Uterus (tissue), 2 donors: ENCODE results near the gene LYRM4.
A peak's percentile ranks its signal among the peaks of the same experiment; 100 is the strongest.

Experiments
- POLR2A ChIP-seq, 2 donors: fragments of 450-650 bp; IDR thresholded peaks; one replicate each; pipeline ENCODE4 v1.6.1; 2016; ENCODE audit warnings: antibody characterized with exemption in 2 of 2, mild to moderate bottlenecking in 1 of 2, moderate library complexity in 1 of 2
- TF ChIP-seq, protein P1 (sequence below), 4 experiments: fragments of 200-600 bp in 2 of 4; fragments of 450-650 bp in 2 of 4; sonication (generic) in 2 of 4; IDR thresholded peaks; one replicate each; pipeline ENCODE4 v1.5.1; 2016 to 2019; ENCODE audit warnings: antibody characterized with exemption in 4 of 4, mild to moderate bottlenecking in 2 of 4, moderate library complexity in 1 of 4

DNA sequence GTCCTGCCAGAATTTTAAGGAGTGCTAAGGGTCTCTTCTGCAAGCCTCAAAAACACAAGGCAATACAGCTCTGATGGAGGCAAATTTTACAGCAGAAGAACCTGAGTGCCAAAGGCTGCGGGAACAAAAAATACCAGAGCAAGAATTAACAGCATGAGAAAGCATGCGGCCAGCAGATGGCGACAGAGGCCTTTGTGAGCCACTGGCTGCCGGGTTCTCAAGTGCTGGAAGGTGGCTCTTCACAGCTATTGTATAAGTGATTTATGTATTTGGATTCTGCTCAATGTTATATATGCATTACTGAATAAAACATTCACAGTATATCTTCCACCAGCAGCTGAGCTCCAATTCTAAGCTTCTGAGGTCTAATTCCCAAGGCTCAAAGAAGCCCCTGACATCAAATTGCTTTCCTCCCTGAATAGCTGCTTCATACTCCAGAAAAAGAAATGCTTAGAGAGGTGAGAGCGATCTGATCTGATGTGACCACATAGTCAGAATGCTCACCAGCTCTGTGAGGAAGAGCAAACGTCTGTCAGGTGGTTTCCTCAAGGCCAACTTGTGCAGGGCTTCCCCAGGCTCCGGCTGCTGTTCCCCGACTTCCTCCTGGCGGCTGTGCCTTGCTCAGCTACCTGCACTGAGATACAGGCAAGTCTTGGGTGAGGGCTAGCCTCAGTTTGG is 117.0 kb downstream of the LYRM4 start:
- TF ChIP-seq POLR2A (IDR thresholded peaks at IDR 0.05), result no peak
- TF ChIP-seq, protein P1, sequence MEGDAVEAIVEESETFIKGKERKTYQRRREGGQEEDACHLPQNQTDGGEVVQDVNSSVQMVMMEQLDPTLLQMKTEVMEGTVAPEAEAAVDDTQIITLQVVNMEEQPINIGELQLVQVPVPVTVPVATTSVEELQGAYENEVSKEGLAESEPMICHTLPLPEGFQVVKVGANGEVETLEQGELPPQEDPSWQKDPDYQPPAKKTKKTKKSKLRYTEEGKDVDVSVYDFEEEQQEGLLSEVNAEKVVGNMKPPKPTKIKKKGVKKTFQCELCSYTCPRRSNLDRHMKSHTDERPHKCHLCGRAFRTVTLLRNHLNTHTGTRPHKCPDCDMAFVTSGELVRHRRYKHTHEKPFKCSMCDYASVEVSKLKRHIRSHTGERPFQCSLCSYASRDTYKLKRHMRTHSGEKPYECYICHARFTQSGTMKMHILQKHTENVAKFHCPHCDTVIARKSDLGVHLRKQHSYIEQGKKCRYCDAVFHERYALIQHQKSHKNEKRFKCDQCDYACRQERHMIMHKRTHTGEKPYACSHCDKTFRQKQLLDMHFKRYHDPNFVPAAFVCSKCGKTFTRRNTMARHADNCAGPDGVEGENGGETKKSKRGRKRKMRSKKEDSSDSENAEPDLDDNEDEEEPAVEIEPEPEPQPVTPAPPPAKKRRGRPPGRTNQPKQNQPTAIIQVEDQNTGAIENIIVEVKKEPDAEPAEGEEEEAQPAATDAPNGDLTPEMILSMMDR (IDR thresholded peaks at IDR 0.05), result peak; percentile 85 to 95 (median 87)
